H9 (cell line): Measurements from ENCODE around the gene CAPSL. TPM values are rescaled to one million over a fixed set of nuclear protein-coding genes. Genes with fewer than 3 reads are reported as not detected.

Source experiments
- DNase-seq: peaks from one replicate; pipeline ENCODE4 v3.0.0-alpha.2; 2017
- H2AFZ ChIP-seq: one replicate; pipeline ENCODE4 v1.6.1; 2013; ENCODE audit warnings: mild to moderate bottlenecking, low read length, control low read depth, moderate library complexity
- H2AK5ac ChIP-seq: 2 replicates; pipeline ENCODE4 v1.6.1; 2013; ENCODE audit warnings: low read length, control low read depth, mixed read lengths; ENCODE audit not compliant: insufficient read length
- H2BK120ac ChIP-seq: one replicate; pipeline ENCODE4 v1.6.1; 2013; ENCODE audit warnings: low read depth, mild to moderate bottlenecking, low read length, control low read depth, inconsistent platforms; ENCODE audit not compliant: poor library complexity, severe bottlenecking
- H2BK12ac ChIP-seq: 2 replicates; pipeline ENCODE4 v1.6.1; 2013; ENCODE audit warnings: low read length, control low read depth, mixed read lengths, low read depth; ENCODE audit not compliant: insufficient read length
- H2BK15ac ChIP-seq: 2 replicates; pipeline ENCODE4 v1.6.1; 2013; ENCODE audit warnings: low read depth, low read length, control low read depth
- H2BK20ac ChIP-seq: one replicate; pipeline ENCODE4 v1.6.1; 2013; ENCODE audit warnings: low read depth, mild to moderate bottlenecking, low read length, control low read depth, inconsistent platforms; ENCODE audit not compliant: poor library complexity, severe bottlenecking
- H2BK5ac ChIP-seq: 2 replicates; pipeline ENCODE4 v1.6.1; 2013; ENCODE audit warnings: low read length, control low read depth, mixed read lengths; ENCODE audit not compliant: insufficient read length
- H3K14ac ChIP-seq: 2 replicates; pipeline ENCODE4 v1.6.1; 2013; ENCODE audit warnings: low read length, control low read depth; ENCODE audit not compliant: insufficient read depth
- H3K18ac ChIP-seq: 2 replicates; pipeline ENCODE4 v1.6.1; 2013; ENCODE audit warnings: low read depth, mild to moderate bottlenecking, mixed read lengths, low read length, control low read depth; ENCODE audit not compliant: insufficient read length
- H3K23ac ChIP-seq: 2 replicates; pipeline ENCODE4 v1.6.1; 2013; ENCODE audit warnings: low read length, control low read depth, mixed read lengths, low read depth; ENCODE audit not compliant: insufficient read length
- H3K23me2 ChIP-seq: 2 replicates; pipeline ENCODE4 v1.6.1; 2013; ENCODE audit warnings: low read depth, mild to moderate bottlenecking, mixed read lengths, low read length, control low read depth; ENCODE audit not compliant: insufficient read length, poor library complexity, severe bottlenecking
- H3K27ac ChIP-seq: 2 replicates; pipeline ENCODE4 v1.5.1; 2013; ENCODE audit warnings: low read length, control low read depth, mixed read lengths, low read depth; ENCODE audit not compliant: insufficient read length
- H3K27me3 ChIP-seq: 2 replicates; pipeline ENCODE4 v1.6.1; 2013; ENCODE audit warnings: low read length, control low read depth, inconsistent platforms; ENCODE audit not compliant: insufficient read depth
- H3K4ac ChIP-seq: 2 replicates; pipeline ENCODE4 v1.6.1; 2013; ENCODE audit warnings: low read depth, mild to moderate bottlenecking, control low read depth, inconsistent platforms, low read length, moderate library complexity
- H3K4me1 ChIP-seq: 2 replicates; pipeline ENCODE4 v1.6.1; 2013; ENCODE audit warnings: low read length, control low read depth, inconsistent platforms; ENCODE audit not compliant: insufficient read depth
- H3K4me2 ChIP-seq: 2 replicates; pipeline ENCODE4 v1.6.1; 2013; ENCODE audit warnings: low read length, control low read depth, mixed read lengths; ENCODE audit not compliant: insufficient read length, insufficient read depth
- H3K56ac ChIP-seq: 2 replicates; pipeline ENCODE4 v1.6.1; 2013; ENCODE audit warnings: low read depth, mild to moderate bottlenecking, mixed read lengths, low read length, control low read depth; ENCODE audit not compliant: insufficient read length
- H3K79me1 ChIP-seq: 2 replicates; pipeline ENCODE4 v1.6.1; 2013; ENCODE audit warnings: low read depth, mild to moderate bottlenecking, moderate library complexity, low read length, control low read depth, inconsistent platforms; ENCODE audit not compliant: insufficient read depth, poor library complexity, severe bottlenecking
- H3K79me2 ChIP-seq: 2 replicates; pipeline ENCODE4 v1.6.1; 2013; ENCODE audit warnings: low read length, control low read depth, inconsistent platforms; ENCODE audit not compliant: insufficient read depth
- H3K9ac ChIP-seq: 2 replicates; pipeline ENCODE4 v1.6.1; 2013; ENCODE audit warnings: low read length, control low read depth, mixed read lengths; ENCODE audit not compliant: insufficient read length; ENCODE audit errors: extremely low read depth
- H3K9me3 ChIP-seq: one replicate; pipeline ENCODE4 v1.6.1; 2013; ENCODE audit warnings: low read depth, low read length, inconsistent platforms; ENCODE audit not compliant: control insufficient read depth
- H3T11ph ChIP-seq: one replicate; pipeline ENCODE4 v1.6.1; 2013; ENCODE audit warnings: mild to moderate bottlenecking, low read length, control low read depth, inconsistent platforms
- H4K20me1 ChIP-seq: one replicate; pipeline ENCODE4 v1.6.1; 2013; ENCODE audit not compliant: control insufficient read depth, insufficient read length, insufficient read depth
- H4K5ac ChIP-seq: 2 replicates; pipeline ENCODE4 v1.6.1; 2013; ENCODE audit warnings: low read depth, mild to moderate bottlenecking, mixed read lengths, low read length, control low read depth; ENCODE audit not compliant: insufficient read length
- H4K8ac ChIP-seq: replicated peaks from 2 replicates; pipeline ENCODE4 v1.6.1; 2013; ENCODE audit warnings: low read length, control low read depth, mixed read lengths, low read depth; ENCODE audit not compliant: insufficient read length
- H4K91ac ChIP-seq: 2 replicates; pipeline ENCODE4 v1.6.1; 2013; ENCODE audit warnings: low read depth, mild to moderate bottlenecking, moderate library complexity, mixed read lengths, low read length, control low read depth; ENCODE audit not compliant: insufficient read length
- H3K27ac Mint-ChIP-seq, 3 experiments: 2 replicates in 2 of 3; 3 replicates in 1 of 3; pipeline ENCODE4 v1.8.0; 2020 to 2021; ENCODE audit warnings: mixed read lengths in 3 of 3, mild to moderate bottlenecking in 1 of 3, moderate library complexity in 1 of 3
- H3K27me3 Mint-ChIP-seq: 2 replicates; pipeline ENCODE4 v1.8.0; 2021; ENCODE audit warnings: low read depth, mild to moderate bottlenecking, moderate library complexity, mixed read lengths
- H3K36me3 Mint-ChIP-seq, 3 experiments: 2 replicates in 2 of 3; 3 replicates in 1 of 3; pipeline ENCODE4 v1.8.0; 2020 to 2021; ENCODE audit warnings: low read depth in 3 of 3, mixed read lengths in 3 of 3; ENCODE audit not compliant: insufficient read depth in 1 of 3
- H3K4me1 Mint-ChIP-seq, 2 experiments: 2 replicates each; pipeline ENCODE4 v1.8.0; 2020; ENCODE audit warnings: mixed read lengths in 2 of 2
- H3K4me3 Mint-ChIP-seq, 2 experiments: 2 replicates in 1 of 2; 3 replicates in 1 of 2; pipeline ENCODE4 v1.8.0; 2020 to 2021; ENCODE audit warnings: mild to moderate bottlenecking in 2 of 2, mixed read lengths in 2 of 2, moderate library complexity in 1 of 2
- H3K9me3 Mint-ChIP-seq, 2 experiments: 2 replicates in 1 of 2; 3 replicates in 1 of 2; pipeline ENCODE4 v1.8.0; 2020; ENCODE audit warnings: mild to moderate bottlenecking in 2 of 2, mixed read lengths in 2 of 2, moderate library complexity in 1 of 2
- CTCF ChIP-seq: fragments of 200-600 bp; sonication (generic); conservative IDR thresholded peaks from 3 replicates; pipeline ENCODE4 v1.8.0; 2021; ENCODE audit warnings: antibody characterized with exemption, mild to moderate bottlenecking
- WGBS: extraction: QIAGEN DNeasy Blood & Tissue Kit; methylation state at CpG from one replicate; pipeline ENCODE4 v1.1.7; 2013; ENCODE audit warnings: missing lambda C conversion rate, low lambda C conversion rate, mixed read lengths; ENCODE audit not compliant: insufficient read length; ENCODE audit errors: extremely low coverage; 5-methylcytosine and 5-hydroxymethylcytosine counted together
- total RNA-seq: library from RNA; stranded (reverse); gene quantifications from 2 replicates; pipeline ENCODE4 v1.2.1, GENCODE V29; 2021

CAPSL gene
- total RNA-seq, 1 experiment from 2014 or later, result not detected

- Histone ChIP-seq H3K4me2 (no peak overlapping the region), H2AK5ac (no peak overlapping the region), H2BK12ac (no peak overlapping the region), H3K4me1 (no peaks in the 10 kb centered on the region), H3K18ac (no peak overlapping the region), H3K56ac (no peak overlapping the region), H3K23me2 (no peaks in the 10 kb centered on the region), H2BK5ac (no peak overlapping the region), H3K27me3 (peaks cover 3% of the 10 kb centered on the region; the same call in 1 of the 2 replicates), H3K14ac (no peak overlapping the region), H3K79me2 (no peaks in the 10 kb centered on the region), H2BK20ac (no peak overlapping the region), H3K23ac (no peak overlapping the region), H4K5ac (no peak overlapping the region), H3K9ac (no peak overlapping the region), H3T11ph (no peak overlapping the region), H2BK120ac (no peak overlapping the region), H2BK15ac (no peak overlapping the region), H3K27ac (no peak overlapping the region), H4K91ac (no peak overlapping the region), H2AFZ (no peak overlapping the region), H3K9me3 (no peaks in the 10 kb centered on the region), H3K4ac (no peak overlapping the region), H4K8ac (no peak overlapping the region), H4K20me1 (no peaks in the 10 kb centered on the region), H3K79me1 (no peaks in the 10 kb centered on the region)
- no peak for TF ChIP-seq CTCF
- H3K27me3 Mint-ChIP-seq, result peaks cover 32% of the 10 kb centered on the region
- WGBS, result no CpG with 5 or more reads among the region's 4 CpGs
- DNase-seq, result no peak
- H3K27ac Mint-ChIP-seq, result no peak overlapping the region
- peaks cover 13 to 15% of the 10 kb centered on the region in 2 experiments; a peak in 4 of 5 replicates for H3K9me3 Mint-ChIP-seq
- H3K4me1 Mint-ChIP-seq, result no peaks in the 10 kb centered on the region
- no peak overlapping the region for H3K4me3 Mint-ChIP-seq
- peaks cover 0 to 2% (median 0%) of the 10 kb centered on the region in 3 experiments; a peak in 1 of 7 replicates for H3K36me3 Mint-ChIP-seq
These were observed 19.2 kb downstream of the CAPSL start for GRCh38 chr5:35919191-35919590.
